Measurements from ENCODE around the gene MRPL9. TPM values are rescaled to one million over a fixed set of nuclear protein-coding genes. Genes with fewer than 3 reads are reported as not detected.

The MRPL9 gene
- 52.7 and 99.5 TPM in 2 replicates for total RNA-seq

DNA sequence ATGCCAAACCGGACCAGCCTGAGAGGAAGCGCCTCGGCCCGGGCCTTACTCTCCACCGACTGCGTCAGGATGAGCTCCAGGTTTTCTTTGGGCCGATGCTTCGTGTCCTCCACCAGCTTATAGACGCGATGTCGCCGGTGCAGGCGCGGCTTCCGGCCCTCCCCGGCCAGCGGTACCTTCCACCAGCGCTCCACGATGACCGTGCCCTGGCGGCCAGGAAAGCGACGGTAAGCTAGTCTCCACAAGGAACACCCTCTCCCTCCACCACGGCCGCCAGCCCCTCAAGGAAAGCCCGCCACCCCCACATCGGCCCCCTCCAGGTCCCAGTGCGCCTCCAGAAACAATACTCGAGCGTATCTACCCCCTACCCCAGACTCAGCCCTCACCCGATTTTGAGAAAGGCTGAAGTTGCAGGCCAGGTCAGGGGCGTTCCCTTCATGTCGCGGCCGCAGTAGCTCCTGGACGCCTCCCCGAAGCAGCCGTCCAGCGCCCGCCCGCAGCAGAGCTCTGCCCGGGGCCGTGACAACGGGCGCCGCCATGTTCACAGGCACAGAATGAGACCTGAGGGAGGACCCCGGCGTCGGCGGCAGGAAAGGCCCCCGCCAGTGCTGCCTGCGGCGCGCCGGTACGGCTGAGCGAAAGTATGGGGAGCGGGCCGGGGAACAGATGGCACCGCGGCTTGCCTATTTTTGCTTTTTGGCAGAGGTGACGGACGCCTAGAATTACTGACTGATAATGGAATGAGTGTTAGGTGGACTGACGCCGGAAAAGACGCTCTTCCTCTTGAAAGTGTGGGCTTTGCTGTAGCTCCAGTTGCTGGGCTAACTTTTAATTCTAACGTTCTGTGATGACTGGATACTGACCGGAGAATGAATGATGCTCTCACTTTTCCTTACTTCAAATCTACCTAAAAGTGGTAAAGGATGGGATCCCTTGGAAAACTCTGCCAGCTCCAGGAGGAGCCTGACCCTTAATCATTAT lies at the start of gene MRPL9:
Gene MRPL9 (minus strand): TSS at position 556 of the 981 bp plus-strand sequence. CDS start 17 bp downstream, at position 539.

DNA sequence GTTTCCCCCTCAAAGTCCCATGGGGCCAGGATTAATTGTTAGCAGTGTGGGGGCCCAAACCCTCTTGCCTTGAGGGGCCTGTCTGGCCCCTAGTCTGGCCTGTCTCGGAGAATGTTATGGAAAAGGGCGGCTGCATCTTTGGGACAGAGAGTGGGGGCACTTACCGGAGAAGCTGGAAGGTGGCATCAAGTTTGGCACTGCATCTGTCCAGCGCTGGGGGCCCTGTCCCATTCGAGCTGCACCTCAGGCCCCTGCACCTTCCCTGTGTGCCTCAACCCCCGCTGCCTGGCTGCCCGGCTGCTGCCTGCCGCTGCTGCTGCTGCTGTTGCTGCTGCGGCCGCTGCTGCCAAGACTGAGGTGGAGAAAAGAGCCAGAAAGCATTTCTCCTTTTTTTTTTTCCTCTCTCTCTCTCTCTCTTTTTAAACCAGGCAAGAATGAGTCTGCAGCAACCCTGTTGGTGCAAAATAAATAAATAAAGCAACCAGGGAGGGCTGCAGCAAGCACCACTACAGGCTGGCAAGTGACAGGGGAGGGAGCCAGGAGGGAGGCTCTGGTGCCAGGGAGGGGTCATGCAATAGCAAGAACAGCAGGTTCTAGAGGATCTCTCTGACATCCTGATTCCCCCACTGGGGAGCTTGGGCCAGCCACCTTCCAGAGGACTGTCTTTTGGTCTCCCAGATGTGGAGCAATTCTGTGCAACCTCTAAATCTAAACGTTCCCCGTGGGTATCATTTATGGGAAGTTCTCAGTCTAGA lies 41.9 kb upstream of the MRPL9 start, which contains the start of gene LINGO4:
Gene LINGO4 (minus strand): TSS at position 354 of the 755 bp plus-strand sequence. CDS start 2,715 bp downstream, outside the sequence.

DNA sequence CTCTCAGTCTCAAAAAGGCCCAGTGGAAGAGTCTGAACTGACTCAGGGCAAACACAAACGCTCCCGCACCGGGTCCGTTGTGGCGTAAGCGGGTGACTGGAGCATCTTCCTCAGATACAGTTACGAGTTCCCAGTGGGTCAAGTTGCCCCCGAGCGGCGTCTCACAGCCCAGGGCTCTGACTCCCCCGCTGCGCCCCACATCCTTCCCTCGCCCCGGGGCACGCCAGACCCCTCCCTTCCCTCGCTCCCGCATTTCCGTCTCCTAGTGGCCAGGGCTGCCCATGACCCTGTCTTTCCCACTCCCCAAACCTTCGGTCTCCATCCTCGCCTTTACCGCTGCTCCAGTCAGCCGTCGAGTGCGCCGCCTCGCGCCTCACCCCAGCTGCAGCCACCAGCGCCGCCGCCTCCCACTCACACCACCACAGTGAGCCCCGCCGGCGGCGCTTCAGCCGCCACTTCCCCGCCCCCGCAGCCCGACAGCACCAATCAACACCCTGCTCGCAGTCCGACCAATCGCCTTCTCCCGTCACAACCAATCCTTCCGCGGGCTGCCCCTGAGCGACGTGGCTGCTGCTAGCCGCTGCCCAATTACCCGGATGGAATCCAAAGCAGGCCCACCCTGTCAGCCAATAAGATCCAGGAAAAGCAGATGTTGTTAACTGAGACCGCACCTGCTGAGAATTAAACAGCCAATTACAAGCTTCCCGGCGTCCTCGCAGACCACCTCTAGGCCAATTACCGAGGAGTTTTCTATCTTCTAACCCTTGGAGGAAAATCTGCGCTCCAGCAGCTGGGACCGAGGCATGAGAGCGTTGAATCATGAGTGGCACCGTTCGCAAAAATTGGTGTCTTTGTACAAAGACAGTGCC lies 27.0 kb upstream of the MRPL9 start, which contains the start of gene TDRKH:
Gene TDRKH (minus strand): TSS at position 430 of the 869 bp plus-strand sequence. CDS start 7,478 bp downstream, outside the sequence.

DNA sequence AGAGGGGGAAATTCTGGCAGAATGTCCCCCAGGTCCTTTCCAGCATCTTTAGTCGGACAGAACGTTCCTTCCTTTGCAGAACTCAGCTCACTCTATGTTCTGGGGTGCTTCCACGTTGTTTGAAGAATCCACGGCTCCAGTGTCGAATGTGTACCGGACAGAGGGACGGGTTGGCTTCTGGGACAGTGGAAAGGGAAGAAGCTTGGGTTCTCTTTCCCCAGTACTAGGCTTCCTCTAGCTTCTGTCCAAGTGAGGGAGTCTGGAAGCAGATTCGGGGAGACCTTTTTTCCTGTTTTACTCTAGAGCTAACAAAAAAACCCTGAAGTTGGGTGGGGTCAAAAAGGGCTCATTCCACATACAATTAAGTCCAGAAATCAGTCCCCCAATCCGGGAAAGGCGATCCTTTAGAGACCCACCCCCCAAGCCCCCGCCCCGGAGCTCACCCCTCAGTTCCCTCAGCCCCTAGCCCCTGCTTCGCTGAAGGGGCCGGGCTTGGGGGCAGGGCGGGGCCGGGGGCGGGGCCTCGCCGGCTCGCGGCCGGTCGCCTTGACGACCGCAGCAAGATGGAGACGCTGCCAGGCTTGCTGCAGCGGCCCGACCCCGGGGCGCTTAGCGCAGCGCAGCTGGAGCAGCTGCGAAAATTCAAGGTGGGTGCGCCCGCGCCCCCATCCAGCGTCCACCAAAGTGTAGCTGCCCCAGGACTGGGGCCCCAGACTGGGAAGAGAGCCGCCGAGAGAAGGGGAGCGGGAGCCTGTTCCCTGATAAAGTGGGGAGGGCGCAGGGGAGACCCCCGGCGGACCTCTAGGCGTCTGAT lies 42.1 kb downstream of the MRPL9 start, which contains the start of gene RIIAD1:
Gene RIIAD1 (plus strand): TSS at position 549 of the 814 bp plus-strand sequence. CDS start 15 bp downstream, at position 564.

DNA sequence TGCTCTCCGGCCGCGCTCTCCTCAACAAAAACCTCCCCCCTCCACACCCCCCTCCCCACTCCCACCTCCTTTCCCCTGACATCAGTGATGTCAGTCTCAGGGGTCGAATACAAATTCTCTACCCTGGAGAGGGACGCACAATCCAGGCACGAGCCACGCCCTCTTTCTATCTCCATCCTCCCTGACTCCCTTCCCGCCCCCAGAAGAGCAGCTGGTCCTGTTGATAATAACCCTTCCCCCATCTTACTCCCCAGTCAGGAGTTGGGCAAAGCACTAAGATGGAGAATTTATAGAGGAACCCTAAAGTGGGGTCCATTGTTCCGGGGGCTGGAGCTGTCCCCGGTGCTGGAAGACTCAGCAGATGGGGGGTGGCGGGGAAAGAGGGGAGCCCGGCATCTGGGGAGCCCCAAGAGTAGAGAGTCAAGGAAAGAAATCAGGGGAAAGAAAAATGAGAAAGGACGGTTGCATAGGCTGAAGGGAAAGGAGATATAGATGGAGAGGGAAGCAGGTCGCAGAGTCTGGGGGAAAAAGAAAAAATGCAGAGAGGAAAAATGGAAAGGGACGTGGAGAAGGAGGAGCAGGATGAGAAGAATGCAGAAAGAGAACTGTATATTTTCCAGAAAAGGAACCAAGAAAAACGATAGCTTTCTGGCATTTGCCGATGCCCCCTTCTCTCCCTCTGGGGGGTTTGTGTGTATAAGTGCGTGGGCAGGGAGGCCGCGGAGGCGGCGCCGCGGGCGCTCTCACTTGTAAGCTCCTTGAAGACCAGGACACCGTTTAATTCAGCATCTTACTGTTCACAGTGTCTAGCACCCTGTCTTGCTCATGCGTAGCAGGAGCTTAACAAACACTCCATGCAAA lies 46.3 kb downstream of the MRPL9 start, which contains the start of gene CELF3:
Gene CELF3 (minus strand): TSS at position 33 of the 861 bp plus-strand sequence. CDS start 783 bp downstream, outside the sequence.

Other genes starting within 250 kb of the MRPL9 start
- gene TUFT1, start 223.2 kb downstream of the MRPL9 start, total RNA-seq: 7.7 and 11.3 TPM in 2 replicates
- 27.0 and 31.0 TPM in 2 replicates for gene SNX27, start 151.4 kb downstream of the MRPL9 start, total RNA-seq
- not detected in 2 replicates for gene CELF3, start 46.7 kb downstream of the MRPL9 start, total RNA-seq
- gene RIIAD1, start 42.0 kb downstream of the MRPL9 start, total RNA-seq: not detected in 2 replicates
- gene TDRKH, start 27.0 kb upstream of the MRPL9 start, total RNA-seq: 1.9 and 2.0 TPM in 2 replicates
- gene LINGO4, start 41.9 kb upstream of the MRPL9 start, total RNA-seq: not detected in 2 replicates
- gene RORC, start 68.3 kb upstream of the MRPL9 start, total RNA-seq: not detected in 2 replicates
- gene C2CD4D, start 76.3 kb upstream of the MRPL9 start, total RNA-seq: not detected in 2 replicates
- not detected in 2 replicates for gene THEM5, start 90.2 kb upstream of the MRPL9 start, total RNA-seq
- 6.8 and 8.4 TPM in 2 replicates for gene THEM4, start 146.0 kb upstream of the MRPL9 start, total RNA-seq
- 50.8 and 85.4 TPM in 2 replicates for gene S100A10, start 230.4 kb upstream of the MRPL9 start, total RNA-seq

All from regular cardiac myocyte (primary cell).